ENCODE data around the gene STT3A.

GRCh38 chr11:125566235-125566634, 26.4 kb upstream of the STT3A start:
- TF ChIP-seq, protein P1, sequence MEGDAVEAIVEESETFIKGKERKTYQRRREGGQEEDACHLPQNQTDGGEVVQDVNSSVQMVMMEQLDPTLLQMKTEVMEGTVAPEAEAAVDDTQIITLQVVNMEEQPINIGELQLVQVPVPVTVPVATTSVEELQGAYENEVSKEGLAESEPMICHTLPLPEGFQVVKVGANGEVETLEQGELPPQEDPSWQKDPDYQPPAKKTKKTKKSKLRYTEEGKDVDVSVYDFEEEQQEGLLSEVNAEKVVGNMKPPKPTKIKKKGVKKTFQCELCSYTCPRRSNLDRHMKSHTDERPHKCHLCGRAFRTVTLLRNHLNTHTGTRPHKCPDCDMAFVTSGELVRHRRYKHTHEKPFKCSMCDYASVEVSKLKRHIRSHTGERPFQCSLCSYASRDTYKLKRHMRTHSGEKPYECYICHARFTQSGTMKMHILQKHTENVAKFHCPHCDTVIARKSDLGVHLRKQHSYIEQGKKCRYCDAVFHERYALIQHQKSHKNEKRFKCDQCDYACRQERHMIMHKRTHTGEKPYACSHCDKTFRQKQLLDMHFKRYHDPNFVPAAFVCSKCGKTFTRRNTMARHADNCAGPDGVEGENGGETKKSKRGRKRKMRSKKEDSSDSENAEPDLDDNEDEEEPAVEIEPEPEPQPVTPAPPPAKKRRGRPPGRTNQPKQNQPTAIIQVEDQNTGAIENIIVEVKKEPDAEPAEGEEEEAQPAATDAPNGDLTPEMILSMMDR (conservative IDR thresholded peaks at IDR 0.05 in 1 of 2, IDR thresholded peaks at IDR 0.05 in 1 of 2; ENCODE audit: low read depth in 1 of 2, low read length in 2 of 2): no peak
- no peak for TF ChIP-seq EZH2 (IDR thresholded peaks at IDR 0.05; ENCODE audit: low read length, missing control alignments)
